Muscle of arm (tissue), 12 donors: ENCODE data around the gene ST6GALNAC3. TPM values are rescaled to one million over a fixed set of nuclear protein-coding genes. Genes with fewer than 3 reads are reported as not detected.
"Not testable (repeated sequence)": the region's sequence is repeated elsewhere in the genome, so short reads cannot be mapped to it uniquely, and the experiment has no call there.

Experiments
- DNase-seq: peaks from one replicate; pipeline ENCODE4 v3.0.0-alpha.2; 2013
- polyA plus RNA-seq, 12 donors: library from polyadenylated mRNA; unstranded; fragments of 120-200 nt; gene quantifications; one replicate each; pipeline ENCODE4 v1.2.1, GENCODE V29; 2013; ENCODE audit not compliant: insufficient read length in 12 of 12

The ST6GALNAC3 gene
- polyA plus RNA-seq, 12 donors: 5.0 to 12.7 (median 8.5) TPM; not detected in 1

GRCh38 chr1:76106251-76106650 is 31.7 kb downstream of the ST6GALNAC3 start:
- DNase-seq: no peak

GRCh38 chr1:76106719-76107235 is 32.2 kb downstream of the ST6GALNAC3 start:
- DNase-seq: no peak

- DNase-seq: no peak
Measured at GRCh38 chr1:76109404-76109803, 34.9 kb downstream of the ST6GALNAC3 start.

- no peak for DNase-seq
Measured at GRCh38 chr1:76109901-76110560, 35.5 kb downstream of the ST6GALNAC3 start.

GRCh38 chr1:76110666-76111065 is 36.1 kb downstream of the ST6GALNAC3 start:
- no peak for DNase-seq

GRCh38 chr1:76112321-76112720 is 37.8 kb downstream of the ST6GALNAC3 start:
- not testable (repeated sequence) for DNase-seq

- DNase-seq: no peak
Measured at GRCh38 chr1:76113446-76113845, 38.9 kb downstream of the ST6GALNAC3 start.

GRCh38 chr1:76115171-76115570 is 40.6 kb downstream of the ST6GALNAC3 start:
- DNase-seq: no peak

- no peak for DNase-seq
Measured at GRCh38 chr1:76121850-76122249, 47.3 kb downstream of the ST6GALNAC3 start.

- no peak for DNase-seq
Measured at GRCh38 chr1:76122271-76122670, 47.7 kb downstream of the ST6GALNAC3 start.

GRCh38 chr1:76123411-76124064 is 49.0 kb downstream of the ST6GALNAC3 start:
- DNase-seq: not testable (repeated sequence)

GRCh38 chr1:76124196-76124595 is 49.6 kb downstream of the ST6GALNAC3 start:
- no peak for DNase-seq

- no peak for DNase-seq
Measured at GRCh38 chr1:76125473-76126219, 51.1 kb downstream of the ST6GALNAC3 start.

- no peak for DNase-seq
Measured at GRCh38 chr1:76128096-76128495, 53.5 kb downstream of the ST6GALNAC3 start.

GRCh38 chr1:76129731-76130130 is 55.2 kb downstream of the ST6GALNAC3 start:
- DNase-seq: no peak

GRCh38 chr1:76130992-76131391 is 56.4 kb downstream of the ST6GALNAC3 start:
- DNase-seq: no peak

GRCh38 chr1:76133977-76134376 is 59.4 kb downstream of the ST6GALNAC3 start:
- no peak for DNase-seq

GRCh38 chr1:76135835-76136234 is 61.3 kb downstream of the ST6GALNAC3 start:
- no peak for DNase-seq

- DNase-seq: no peak
Measured at GRCh38 chr1:76136894-76137293, 62.3 kb downstream of the ST6GALNAC3 start.

- DNase-seq: no peak
Measured at GRCh38 chr1:76137746-76138145, 63.2 kb downstream of the ST6GALNAC3 start.

- no peak for DNase-seq
Measured at GRCh38 chr1:76138217-76138616, 63.7 kb downstream of the ST6GALNAC3 start.

- no peak for DNase-seq
Measured at GRCh38 chr1:76140227-76140626, 65.7 kb downstream of the ST6GALNAC3 start.

- DNase-seq: no peak
Measured at GRCh38 chr1:76141929-76142328, 67.4 kb downstream of the ST6GALNAC3 start.
